HG03097 (cell line): Measurements from ENCODE around the gene RSBN1L.
"Not testable (repeated sequence)": the region's sequence is repeated elsewhere in the genome, so short reads cannot be mapped to it uniquely, and the experiment has no call there.

Experiments used
- ATAC-seq: cut with Tn5 transposase; IDR thresholded peaks from one replicate; pipeline ENCODE4 v1.9.1; 2021; ENCODE audit not compliant: unreplicated experiment, low FRiP score

Gene RSBN1L

GRCh38 chr7:77687100-77687746 lies 9.0 kb upstream of the RSBN1L start:
- no peak for ATAC-seq

GRCh38 chr7:77687747-77688144 lies 8.5 kb upstream of the RSBN1L start:
- no peak for ATAC-seq

GRCh38 chr7:77690289-77690688 lies 6.0 kb upstream of the RSBN1L start:
- ATAC-seq: no peak

GRCh38 chr7:77691892-77692491 lies 4.3 kb upstream of the RSBN1L start:
- no peak for ATAC-seq

GRCh38 chr7:77693830-77694583 lies 2.3 kb upstream of the RSBN1L start:
- ATAC-seq: no peak

GRCh38 chr7:77696643-77697534 lies 630 bp downstream of the RSBN1L start:
- no peak for ATAC-seq

- no peak for ATAC-seq
These were observed 1.2 kb downstream of the RSBN1L start for GRCh38 chr7:77697535-77697831.

- ATAC-seq: no peak
These were observed 1.9 kb downstream of the RSBN1L start for GRCh38 chr7:77698042-77698625.

- no peak for ATAC-seq
These were observed 2.8 kb downstream of the RSBN1L start for GRCh38 chr7:77699056-77699455.

GRCh38 chr7:77702513-77702912 lies 6.3 kb downstream of the RSBN1L start:
- no peak for ATAC-seq

GRCh38 chr7:77702968-77703472 lies 6.8 kb downstream of the RSBN1L start:
- ATAC-seq: no peak

- ATAC-seq: not testable (repeated sequence)
These were observed 7.4 kb downstream of the RSBN1L start for GRCh38 chr7:77703669-77704068.

GRCh38 chr7:77707504-77707992 lies 11.3 kb downstream of the RSBN1L start:
- no peak for ATAC-seq

- no peak for ATAC-seq
These were observed 13.8 kb downstream of the RSBN1L start for GRCh38 chr7:77710067-77710466.

- no peak for ATAC-seq
These were observed 14.6 kb downstream of the RSBN1L start for GRCh38 chr7:77710861-77711260.

GRCh38 chr7:77714195-77714594 lies 17.9 kb downstream of the RSBN1L start:
- ATAC-seq: no peak

GRCh38 chr7:77714931-77715330 lies 18.7 kb downstream of the RSBN1L start:
- not testable (repeated sequence) for ATAC-seq

- no peak for ATAC-seq
These were observed 20.5 kb downstream of the RSBN1L start for GRCh38 chr7:77716804-77717203.

GRCh38 chr7:77717566-77717965 lies 21.3 kb downstream of the RSBN1L start:
- not testable (repeated sequence) for ATAC-seq

- no peak for ATAC-seq
These were observed 31.3 kb downstream of the RSBN1L start for GRCh38 chr7:77727527-77727926.
